ENCODE results near the gene ARHGEF2. TPM values are rescaled to one million over a fixed set of nuclear protein-coding genes. Genes with fewer than 3 reads are reported as not detected.

ARHGEF2 gene
- total and polyA plus RNA-seq, 2 of the 13 experiments (the other 11 are each of a cell fraction or from before 2014, with no cell fraction given), result 16.1 to 32.1 TPM

DNA sequence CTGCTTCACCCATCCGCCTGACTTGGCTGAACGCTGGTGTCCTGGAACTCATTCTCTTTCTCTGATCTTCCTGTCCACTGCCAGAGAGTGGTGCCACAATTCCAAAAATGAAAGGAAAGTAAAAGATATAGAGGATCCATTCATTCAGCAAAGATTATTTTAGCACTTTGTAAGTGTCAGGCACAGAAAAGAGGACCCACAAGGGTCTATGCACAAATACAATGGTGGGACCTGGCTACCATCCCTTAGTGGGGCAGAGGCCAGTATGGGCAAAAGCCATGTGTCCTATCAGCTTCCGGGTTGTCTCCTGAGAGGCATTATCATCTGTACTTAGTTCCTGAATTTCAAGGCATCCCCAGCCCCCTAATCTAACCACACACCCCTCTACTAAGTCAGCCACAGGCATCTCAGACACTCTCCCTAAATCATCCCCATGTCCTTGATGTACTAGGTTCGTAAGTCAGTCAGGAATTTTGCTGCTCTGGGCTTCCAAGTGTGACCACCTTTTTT, 23.4 kb upstream of the ARHGEF2 start:
- CTCF ChIA-PET (ENCODE audit: low intra/inter-chr PET ratio, low total read pairs), result no interaction called here
- H4K20me1 ChIP-seq (ENCODE audit: insufficient read depth, low read length), result no peaks in the 10 kb centered on the region
- H3K4me3 ChIP-seq (replicated peaks in 1 of 3; ENCODE audit: insufficient read depth in 1 of 3, low read depth in 2 of 3, low read length in 3 of 3), result peak overlapping the region; percentile 40 to 55 (median 45)
- H3K4me1 ChIP-seq (ENCODE audit: insufficient read depth, low read length), result peaks cover 55% of the 10 kb centered on the region
- BruUV-seq (replicated peaks), result no TSS peak
- peak overlapping the region; percentile 44 for H3K9ac ChIP-seq (ENCODE audit: insufficient read depth, low read depth, low read length)
- POLR2A ChIA-PET, result interaction anchor here (0.9 to 3.6 kb wide), 9 partner anchors 10 to 68 kb away, joined by 3 to 27 read pairs (median 5); partner anchors contain the start of genes ARHGEF2, KHDC4, RXFP4 and SSR2
- TF ChIP-seq SYNCRIP (IDR thresholded peaks at IDR 0.05; ENCODE audit: insufficient read depth, low read depth, low read length), result no peak
- TF ChIP-seq, protein P1, sequence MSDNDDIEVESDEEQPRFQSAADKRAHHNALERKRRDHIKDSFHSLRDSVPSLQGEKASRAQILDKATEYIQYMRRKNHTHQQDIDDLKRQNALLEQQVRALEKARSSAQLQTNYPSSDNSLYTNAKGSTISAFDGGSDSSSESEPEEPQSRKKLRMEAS (IDR thresholded peaks at IDR 0.05), result 0 out of 2 replicates have a peak, but pooled peaks have one; percentile 15
- TF ChIP-seq IKZF1 (IDR thresholded peaks at IDR 0.05), result no peak
- peak; percentile 45; the same call in 1 of the 2 replicates for TF ChIP-seq RXRB (CRISPR knock-in tag; IDR thresholded peaks at IDR 0.05; ENCODE audit: borderline replicate concordance)
- TF ChIP-seq, protein P2, sequence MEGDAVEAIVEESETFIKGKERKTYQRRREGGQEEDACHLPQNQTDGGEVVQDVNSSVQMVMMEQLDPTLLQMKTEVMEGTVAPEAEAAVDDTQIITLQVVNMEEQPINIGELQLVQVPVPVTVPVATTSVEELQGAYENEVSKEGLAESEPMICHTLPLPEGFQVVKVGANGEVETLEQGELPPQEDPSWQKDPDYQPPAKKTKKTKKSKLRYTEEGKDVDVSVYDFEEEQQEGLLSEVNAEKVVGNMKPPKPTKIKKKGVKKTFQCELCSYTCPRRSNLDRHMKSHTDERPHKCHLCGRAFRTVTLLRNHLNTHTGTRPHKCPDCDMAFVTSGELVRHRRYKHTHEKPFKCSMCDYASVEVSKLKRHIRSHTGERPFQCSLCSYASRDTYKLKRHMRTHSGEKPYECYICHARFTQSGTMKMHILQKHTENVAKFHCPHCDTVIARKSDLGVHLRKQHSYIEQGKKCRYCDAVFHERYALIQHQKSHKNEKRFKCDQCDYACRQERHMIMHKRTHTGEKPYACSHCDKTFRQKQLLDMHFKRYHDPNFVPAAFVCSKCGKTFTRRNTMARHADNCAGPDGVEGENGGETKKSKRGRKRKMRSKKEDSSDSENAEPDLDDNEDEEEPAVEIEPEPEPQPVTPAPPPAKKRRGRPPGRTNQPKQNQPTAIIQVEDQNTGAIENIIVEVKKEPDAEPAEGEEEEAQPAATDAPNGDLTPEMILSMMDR (CRISPR knock-in tag; IDR thresholded peaks at IDR 0.05), result peak; percentile 45
- no peak for TF ChIP-seq ZNF260 (CRISPR knock-in tag; IDR thresholded peaks at IDR 0.05; ENCODE audit: borderline replicate concordance, low read depth)
- no peak for TF ChIP-seq FOXK2 (IDR thresholded peaks at IDR 0.05)
- TF ChIP-seq ARHGAP35 (CRISPR knock-in tag; IDR thresholded peaks at IDR 0.05; ENCODE audit: borderline replicate concordance), result no peak
- TF ChIP-seq ELF1 (CRISPR knock-in tag; IDR thresholded peaks at IDR 0.05), result peak; percentile 47; the same call in 1 of the 2 replicates
- no peak for TF ChIP-seq ZKSCAN1 (IDR thresholded peaks at IDR 0.05; ENCODE audit: low read length)
- peak; percentile 27; the same call in 1 of the 2 replicates for TF ChIP-seq SAP130 (CRISPR knock-in tag; IDR thresholded peaks at IDR 0.05; ENCODE audit: low read depth)
- 0 out of 2 replicates have a peak, but pooled peaks have one; percentile 22 for TF ChIP-seq ZNF788 (CRISPR knock-in tag; IDR thresholded peaks at IDR 0.05; ENCODE audit: borderline replicate concordance)
- H2AFZ ChIP-seq (ENCODE audit: low read length), result peak overlapping the region; percentile 59
- no peaks in the 10 kb centered on the region for H3K79me2 ChIP-seq (ENCODE audit: insufficient read depth, low read length)
- no peaks in the 10 kb centered on the region for H3K9me3 ChIP-seq (ENCODE audit: low read length)
- in situ Hi-C loops (cut with HindIII; ENCODE audit: extremely low pct_ligation_motif_present, low pct_unique_long_range_greater_than_20kb), result no loop called here
- WGBS (ENCODE audit: low lambda C conversion rate), result 4% methylated on average over 4 of the region's 4 CpGs
- H3K27ac ChIP-seq (ENCODE audit: extremely low read length, insufficient read depth, low read length), result peak overlapping the region; percentile 48
- FAIRE-seq (peak; percentile 36), ATAC-seq (peak; percentile 46), DNase-seq (ENCODE audit: low spot score) (no peak)
- H3K36me3 ChIP-seq (replicated peaks in 1 of 2; ENCODE audit: control insufficient read depth in 1 of 2, insufficient read depth in 2 of 2, low read length in 2 of 2), result no peaks in the 10 kb centered on the region
- intact Hi-C loops (cut with micrococcal nuclease; ENCODE audit: unreplicated experiment), result loop anchor here (10.0 kb wide), 1 partner anchor 63 kb away; the partner anchor contains the start of gene RAB25
- H3K4me2 ChIP-seq (ENCODE audit: low read depth, low read length), result peak overlapping the region; percentile 84
- H3K27me3 ChIP-seq (ENCODE audit: control insufficient read depth in 1 of 2, insufficient read depth in 2 of 2, low read length in 2 of 2), result no peaks in the 10 kb centered on the region

All from HepG2 (cell line).